ENCODE measurements around the gene PRR35.

The PRR35 gene

GRCh38 chr16:528111-529011 is 31.8 kb upstream of the PRR35 start:
- no peak for DNase-seq

GRCh38 chr16:529012-529575 is 31.1 kb upstream of the PRR35 start:
- DNase-seq = no peak

GRCh38 chr16:530111-530817 is 29.9 kb upstream of the PRR35 start:
- no peak for DNase-seq

GRCh38 chr16:531494-532125 is 28.6 kb upstream of the PRR35 start:
- DNase-seq = no peak

- no peak for DNase-seq
Observed at GRCh38 chr16:533391-534123, 26.6 kb upstream of the PRR35 start.

- no peak for DNase-seq
Observed at GRCh38 chr16:534135-534534, 26.1 kb upstream of the PRR35 start.

- DNase-seq = no peak
Observed at GRCh38 chr16:534856-535445, 25.2 kb upstream of the PRR35 start.

GRCh38 chr16:535446-536405 is 24.5 kb upstream of the PRR35 start:
- no peak for DNase-seq

GRCh38 chr16:536746-537145 is 23.4 kb upstream of the PRR35 start:
- DNase-seq = no peak

GRCh38 chr16:537415-538335 is 22.5 kb upstream of the PRR35 start:
- no peak for DNase-seq

GRCh38 chr16:539901-540530 is 20.2 kb upstream of the PRR35 start:
- DNase-seq = no peak

GRCh38 chr16:540645-541340 is 19.4 kb upstream of the PRR35 start:
- no peak for DNase-seq

GRCh38 chr16:543301-544164 is 16.7 kb upstream of the PRR35 start:
- no peak for DNase-seq

GRCh38 chr16:544517-544916 is 15.7 kb upstream of the PRR35 start:
- no peak for DNase-seq

- no peak for DNase-seq
Observed at GRCh38 chr16:546909-547770, 13.1 kb upstream of the PRR35 start.

GRCh38 chr16:548586-548985 is 11.6 kb upstream of the PRR35 start:
- DNase-seq = no peak
